Measurements from ENCODE around the gene MCFD2. TPM values are rescaled to one million over a fixed set of nuclear protein-coding genes. Genes with fewer than 3 reads are reported as not detected.

Gene MCFD2
- total RNA-seq (2014; rRNA removed; shearing (Covaris generic)), result 100 and 127 TPM in 2 replicates

- in situ Hi-C loops (cut with HindIII; ENCODE audit: low sequenced_read_pairs), result no loop called here
- DNase-seq (ENCODE audit: low spot score), result no peak
Observed at GRCh38 chr2:46915281-46915810, at the start of gene MCFD2. Gene MCFD2 (minus strand): TSS chr2:46915806. CDS start chr2:46909171, 6,635 bp downstream.

- in situ Hi-C loops (cut with HindIII; ENCODE audit: low sequenced_read_pairs), result no loop called here
- DNase-seq (ENCODE audit: low spot score), result no peak
Observed at GRCh38 chr2:46964835-46965560, 49.4 kb upstream of the MCFD2 start.

GRCh38 chr2:46963941-46964673 is 48.5 kb upstream of the MCFD2 start:
- in situ Hi-C loops (cut with HindIII; ENCODE audit: low sequenced_read_pairs), result no loop called here

GRCh38 chr2:46963210-46963609 is 47.6 kb upstream of the MCFD2 start:
- DNase-seq (ENCODE audit: low spot score), result no peak
- in situ Hi-C loops (cut with HindIII; ENCODE audit: low sequenced_read_pairs), result no loop called here

More at GRCh38 chr2:46963941-46964673, 48.5 kb upstream of the MCFD2 start:
- no peak for DNase-seq (ENCODE audit: low spot score)

GRCh38 chr2:46962751-46963150 is 47.1 kb upstream of the MCFD2 start:
- in situ Hi-C loops (cut with HindIII; ENCODE audit: low sequenced_read_pairs), result no loop called here

GRCh38 chr2:46960618-46961017 is 45.0 kb upstream of the MCFD2 start:
- no peak for DNase-seq (ENCODE audit: low spot score)
- in situ Hi-C loops (cut with HindIII; ENCODE audit: low sequenced_read_pairs), result no loop called here

More at GRCh38 chr2:46962751-46963150, 47.1 kb upstream of the MCFD2 start:
- no peak for DNase-seq (ENCODE audit: low spot score)

GRCh38 chr2:46958431-46959017 is 42.9 kb upstream of the MCFD2 start:
- DNase-seq (ENCODE audit: low spot score), result no peak
- in situ Hi-C loops (cut with HindIII; ENCODE audit: low sequenced_read_pairs), result no loop called here

- DNase-seq (ENCODE audit: low spot score), result no peak
- in situ Hi-C loops (cut with HindIII; ENCODE audit: low sequenced_read_pairs), result no loop called here
Observed at GRCh38 chr2:46956981-46957531, 41.5 kb upstream of the MCFD2 start.

GRCh38 chr2:46955764-46956163 is 40.2 kb upstream of the MCFD2 start:
- in situ Hi-C loops (cut with HindIII; ENCODE audit: low sequenced_read_pairs), result no loop called here
- DNase-seq (ENCODE audit: low spot score), result no peak

- in situ Hi-C loops (cut with HindIII; ENCODE audit: low sequenced_read_pairs), result no loop called here
- DNase-seq (ENCODE audit: low spot score), result no peak
Observed at GRCh38 chr2:46954951-46955571, 39.5 kb upstream of the MCFD2 start.

GRCh38 chr2:46952171-46952570 is 36.6 kb upstream of the MCFD2 start:
- in situ Hi-C loops (cut with HindIII; ENCODE audit: low sequenced_read_pairs), result no loop called here
- DNase-seq (ENCODE audit: low spot score), result no peak

- no peak for DNase-seq (ENCODE audit: low spot score)
- in situ Hi-C loops (cut with HindIII; ENCODE audit: low sequenced_read_pairs), result no loop called here
Observed at GRCh38 chr2:46951290-46952064, 35.9 kb upstream of the MCFD2 start.

- in situ Hi-C loops (cut with HindIII; ENCODE audit: low sequenced_read_pairs), result no loop called here
Observed at GRCh38 chr2:46950314-46950713, 34.7 kb upstream of the MCFD2 start.

GRCh38 chr2:46947841-46948240 is 32.2 kb upstream of the MCFD2 start:
- DNase-seq (ENCODE audit: low spot score), result no peak
- in situ Hi-C loops (cut with HindIII; ENCODE audit: low sequenced_read_pairs), result no loop called here

More at GRCh38 chr2:46950314-46950713, 34.7 kb upstream of the MCFD2 start:
- DNase-seq (ENCODE audit: low spot score), result no peak

GRCh38 chr2:46945671-46946070 is 30.1 kb upstream of the MCFD2 start:
- no peak for DNase-seq (ENCODE audit: low spot score)
- in situ Hi-C loops (cut with HindIII; ENCODE audit: low sequenced_read_pairs), result no loop called here

- in situ Hi-C loops (cut with HindIII; ENCODE audit: low sequenced_read_pairs), result no loop called here
- no peak for DNase-seq (ENCODE audit: low spot score)
Observed at GRCh38 chr2:46943881-46944798, 28.5 kb upstream of the MCFD2 start.

- in situ Hi-C loops (cut with HindIII; ENCODE audit: low sequenced_read_pairs), result no loop called here
Observed at GRCh38 chr2:46942891-46943626, 27.5 kb upstream of the MCFD2 start.

More at GRCh38 chr2:46942891-46943626, 27.5 kb upstream of the MCFD2 start:
- DNase-seq (ENCODE audit: low spot score), result no peak

Data from G401 (cell line).